GM23338 (cell line): ENCODE results near the gene ADCY5.

Experiments
- CTCF ChIP-seq, 2 experiments: fragments of 200-600 bp in 1 of 2; sonication (generic) in 1 of 2; conservative IDR thresholded peaks; 2 replicates each; pipeline versions ENCODE4 v1.5.1 to v1.6.1; 2016 to 2017; ENCODE audit warnings: antibody characterized with exemption in 2 of 2, low read depth in 2 of 2, mild to moderate bottlenecking in 2 of 2, moderate library complexity in 1 of 2
- EZH2 ChIP-seq: fragments of 200-600 bp; sonication (generic); IDR thresholded peaks from one replicate; pipeline ENCODE4 v1.8.0; 2017; ENCODE audit warnings: antibody characterized with exemption, mild to moderate bottlenecking, low read depth; ENCODE audit not compliant: unreplicated experiment
- JUNB ChIP-seq: IDR thresholded peaks from one replicate; pipeline ENCODE4 v1.6.1; 2016; ENCODE audit warnings: antibody characterized with exemption; ENCODE audit not compliant: unreplicated experiment
- POLR2AphosphoS5 ChIP-seq: IDR thresholded peaks from 2 replicates; pipeline ENCODE4 v1.6.1; 2016; ENCODE audit warnings: antibody characterized with exemption, low read depth
- REST ChIP-seq: IDR thresholded peaks from one replicate; pipeline ENCODE4 v1.6.1; 2018; ENCODE audit warnings: antibody characterized with exemption; ENCODE audit not compliant: unreplicated experiment

GRCh38 chr3:123244128-123244527 lies 204.8 kb downstream of the ADCY5 start:
- TF ChIP-seq CTCF (conservative IDR thresholded peaks at IDR 0.05; ENCODE audit: low read depth in 2 of 2), result no peak
- TF ChIP-seq EZH2, result no peak
- no peak for TF ChIP-seq POLR2AphosphoS5
- TF ChIP-seq JUNB, result no peak
- TF ChIP-seq REST, result no peak
